Measurements from ENCODE around the gene CCM2.
A peak's percentile ranks its signal among the peaks of the same experiment; 100 is the strongest.

CCM2 gene

GRCh38 chr7:45035371-45035770 lies 35.4 kb downstream of the CCM2 start:
- DNase-seq (ENCODE audit: low read depth): no peak

- no peak for DNase-seq (ENCODE audit: low read depth)
Measured at GRCh38 chr7:45035893-45036292, 35.9 kb downstream of the CCM2 start.

GRCh38 chr7:45036317-45036716 lies 36.3 kb downstream of the CCM2 start:
- DNase-seq (ENCODE audit: low read depth): no peak

- no peak for DNase-seq (ENCODE audit: low read depth)
Measured at GRCh38 chr7:45036796-45037195, 36.8 kb downstream of the CCM2 start.

- DNase-seq (ENCODE audit: low read depth): no peak
Measured at GRCh38 chr7:45037876-45038275, 37.9 kb downstream of the CCM2 start.

- DNase-seq (ENCODE audit: low read depth): no peak
Measured at GRCh38 chr7:45039106-45039505, 39.1 kb downstream of the CCM2 start.

GRCh38 chr7:45044338-45044737 lies 44.3 kb downstream of the CCM2 start:
- DNase-seq (ENCODE audit: low read depth): no peak

- DNase-seq (ENCODE audit: low read depth): peak; percentile 12
Measured at GRCh38 chr7:45048748-45049147, 48.7 kb downstream of the CCM2 start.

GRCh38 chr7:45050198-45050597 lies 50.2 kb downstream of the CCM2 start:
- no peak for DNase-seq (ENCODE audit: low read depth)

- DNase-seq (ENCODE audit: low read depth): no peak
Measured at GRCh38 chr7:45052011-45052410, 52.0 kb downstream of the CCM2 start.

- no peak for DNase-seq (ENCODE audit: low read depth)
Measured at GRCh38 chr7:45053401-45053800, 53.4 kb downstream of the CCM2 start.

GRCh38 chr7:45053941-45054340 lies 53.9 kb downstream of the CCM2 start:
- DNase-seq (ENCODE audit: low read depth): no peak

GRCh38 chr7:45054442-45054841 lies 54.4 kb downstream of the CCM2 start:
- no peak for DNase-seq (ENCODE audit: low read depth)

GRCh38 chr7:45055016-45055415 lies 55.0 kb downstream of the CCM2 start:
- DNase-seq (ENCODE audit: low read depth): no peak

- DNase-seq (ENCODE audit: low read depth): no peak
Measured at GRCh38 chr7:45055594-45056219, 55.7 kb downstream of the CCM2 start.

- DNase-seq (ENCODE audit: low read depth): no peak
Measured at GRCh38 chr7:45057878-45058277, 57.9 kb downstream of the CCM2 start.

GRCh38 chr7:45060295-45060694 lies 60.3 kb downstream of the CCM2 start:
- no peak for DNase-seq (ENCODE audit: low read depth)

GRCh38 chr7:45061352-45061751 lies 61.4 kb downstream of the CCM2 start:
- DNase-seq (ENCODE audit: low read depth): no peak

GRCh38 chr7:45061806-45062425 lies 61.9 kb downstream of the CCM2 start:
- no peak for DNase-seq (ENCODE audit: low read depth)

- no peak for DNase-seq (ENCODE audit: low read depth)
Measured at GRCh38 chr7:45064047-45064725, 64.2 kb downstream of the CCM2 start.

- no peak for DNase-seq (ENCODE audit: low read depth)
Measured at GRCh38 chr7:45065031-45065995, 65.3 kb downstream of the CCM2 start.

GRCh38 chr7:45066409-45066808 lies 66.4 kb downstream of the CCM2 start:
- DNase-seq (ENCODE audit: low read depth): no peak

All from amniotic epithelial cell (primary cell).